Measurements from ENCODE around the gene CPNE4. TPM values are rescaled to one million over a fixed set of nuclear protein-coding genes. Genes with fewer than 3 reads are reported as not detected.
A peak's percentile ranks its signal among the peaks of the same experiment; 100 is the strongest.

The CPNE4 gene
- total RNA-seq, 1 experiment from 2014 or later = 1.9 TPM

DNA sequence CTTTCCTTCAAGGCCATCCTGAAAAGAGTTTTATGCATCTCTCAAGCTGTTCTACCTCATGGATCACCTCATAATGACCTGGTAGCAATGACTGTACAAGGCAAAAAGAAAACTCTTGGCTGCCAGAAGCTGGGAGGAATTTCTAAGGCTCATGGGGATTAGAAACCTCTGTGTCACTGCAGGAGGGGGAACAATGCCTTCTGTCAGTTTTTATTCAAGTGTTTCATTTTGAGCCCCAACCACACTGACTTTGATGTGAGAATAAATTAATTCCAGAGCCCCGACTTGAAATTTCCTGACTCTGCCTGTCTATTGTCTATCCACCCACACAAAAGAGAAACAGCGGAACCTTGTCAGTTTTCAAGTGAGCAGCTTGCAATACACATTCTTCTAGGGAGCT lies 473.3 kb downstream of the CPNE4 start:
- DNase-seq = no peak

More for the DNA sequence above, 473.3 kb downstream of the CPNE4 start:
- no peak overlapping the region for H4K8ac ChIP-seq (replicated peaks; ENCODE audit: insufficient read length, low read depth, low read length)
- no peaks in the 10 kb centered on the region for H3K9me3 Mint-ChIP-seq
- no peak overlapping the region for H2AFZ ChIP-seq (ENCODE audit: low read length)
- no peaks in the 10 kb centered on the region for H4K20me1 ChIP-seq (ENCODE audit: control insufficient read depth, insufficient read depth, insufficient read length)
- no peaks in the 10 kb centered on the region for H3K27me3 Mint-ChIP-seq (ENCODE audit: low read depth)
- H3K27ac ChIP-seq (ENCODE audit: insufficient read length, low read depth, low read length) = no peak overlapping the region
- H2BK15ac ChIP-seq (ENCODE audit: low read depth, low read length) = no peak overlapping the region
- no peak overlapping the region for H3K9ac ChIP-seq (ENCODE audit: extremely low read depth, insufficient read length, low read length)
- no peaks in the 10 kb centered on the region for H3K27me3 ChIP-seq (ENCODE audit: insufficient read depth, low read length)
- peaks cover 2% of the 10 kb centered on the region; the same call in 1 of the 2 replicates for H3K4me1 ChIP-seq (ENCODE audit: insufficient read depth, low read length)
- no peak overlapping the region for H3K4me2 ChIP-seq (ENCODE audit: insufficient read depth, insufficient read length, low read length)
- no peak overlapping the region for H2BK20ac ChIP-seq (ENCODE audit: low read depth, low read length, poor library complexity, severe bottlenecking)
- H4K91ac ChIP-seq (ENCODE audit: insufficient read length, low read depth, low read length) = no peak overlapping the region
- no peaks in the 10 kb centered on the region for H3K79me2 ChIP-seq (ENCODE audit: insufficient read depth, low read length)
- no peak overlapping the region for H3K56ac ChIP-seq (ENCODE audit: insufficient read length, low read depth, low read length)
- no peaks in the 10 kb centered on the region for H3K23me2 ChIP-seq (ENCODE audit: insufficient read length, low read depth, low read length, poor library complexity, severe bottlenecking)
- no peak overlapping the region for H3K18ac ChIP-seq (ENCODE audit: insufficient read length, low read depth, low read length)
- no CpG with 5 or more reads among the region's 2 CpGs for WGBS (ENCODE audit: extremely low coverage, insufficient read length, low lambda C conversion rate)
- TF ChIP-seq, protein P1, sequence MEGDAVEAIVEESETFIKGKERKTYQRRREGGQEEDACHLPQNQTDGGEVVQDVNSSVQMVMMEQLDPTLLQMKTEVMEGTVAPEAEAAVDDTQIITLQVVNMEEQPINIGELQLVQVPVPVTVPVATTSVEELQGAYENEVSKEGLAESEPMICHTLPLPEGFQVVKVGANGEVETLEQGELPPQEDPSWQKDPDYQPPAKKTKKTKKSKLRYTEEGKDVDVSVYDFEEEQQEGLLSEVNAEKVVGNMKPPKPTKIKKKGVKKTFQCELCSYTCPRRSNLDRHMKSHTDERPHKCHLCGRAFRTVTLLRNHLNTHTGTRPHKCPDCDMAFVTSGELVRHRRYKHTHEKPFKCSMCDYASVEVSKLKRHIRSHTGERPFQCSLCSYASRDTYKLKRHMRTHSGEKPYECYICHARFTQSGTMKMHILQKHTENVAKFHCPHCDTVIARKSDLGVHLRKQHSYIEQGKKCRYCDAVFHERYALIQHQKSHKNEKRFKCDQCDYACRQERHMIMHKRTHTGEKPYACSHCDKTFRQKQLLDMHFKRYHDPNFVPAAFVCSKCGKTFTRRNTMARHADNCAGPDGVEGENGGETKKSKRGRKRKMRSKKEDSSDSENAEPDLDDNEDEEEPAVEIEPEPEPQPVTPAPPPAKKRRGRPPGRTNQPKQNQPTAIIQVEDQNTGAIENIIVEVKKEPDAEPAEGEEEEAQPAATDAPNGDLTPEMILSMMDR (conservative IDR thresholded peaks at IDR 0.05) = no peak
- H2BK120ac ChIP-seq (ENCODE audit: low read depth, low read length, poor library complexity, severe bottlenecking) = no peak overlapping the region
- H3K36me3 Mint-ChIP-seq (ENCODE audit: insufficient read depth in 1 of 3, low read depth in 3 of 3) = no peaks in the 10 kb centered on the region
- no peak overlapping the region; a peak in 1 of 5 replicates for H3K4me3 Mint-ChIP-seq
- no peak overlapping the region for H3K4ac ChIP-seq (ENCODE audit: low read depth, low read length)
- no peak overlapping the region for H2AK5ac ChIP-seq (ENCODE audit: insufficient read length, low read length)
- no peak overlapping the region for H2BK5ac ChIP-seq (ENCODE audit: insufficient read length, low read length)
- no peak overlapping the region for H4K5ac ChIP-seq (ENCODE audit: insufficient read length, low read depth, low read length)
- peak overlapping the region in 2 of 3 experiments; percentile 10 to 81; a peak in 2 of 7 replicates for H3K27ac Mint-ChIP-seq
- no peak overlapping the region for H3K14ac ChIP-seq (ENCODE audit: insufficient read depth, low read length)
- no peak overlapping the region for H3T11ph ChIP-seq (ENCODE audit: low read length)
- no peaks in the 10 kb centered on the region for H3K9me3 ChIP-seq (ENCODE audit: control insufficient read depth, low read depth, low read length)
- H2BK12ac ChIP-seq (ENCODE audit: insufficient read length, low read depth, low read length) = no peak overlapping the region
- no peak overlapping the region for H3K23ac ChIP-seq (ENCODE audit: insufficient read length, low read depth, low read length)
- H3K79me1 ChIP-seq (ENCODE audit: insufficient read depth, low read depth, low read length, poor library complexity, severe bottlenecking) = no peaks in the 10 kb centered on the region
- peaks cover 25 to 29% of the 10 kb centered on the region in 2 experiments for H3K4me1 Mint-ChIP-seq
